Stimulated activated naive CD8-positive, alpha-beta T cell treated with anti-CD3 and anti-CD28 coated beads, Interleukin-15, amount 100 ng/mL, for 72 hours (primary cell): ENCODE data around the gene TBCD.
"Not testable (repeated sequence)": the region's sequence is repeated elsewhere in the genome, so short reads cannot be mapped to it uniquely, and the experiment has no call there.

Experiments used
- ATAC-seq: fragments of 150-1000 bp; cut with Tn5 transposase; 2 replicates; pipeline ENCODE4 v1.10.0; 2021; ENCODE audit warnings: mild to moderate bottlenecking, moderate library complexity
- DNase-seq, 2 donors: peaks; one replicate each; pipeline ENCODE4 v3.0.0; 2021 to 2022
- H3K27ac Mint-ChIP-seq, 2 donors: one replicate each; pipeline ENCODE4 v1.8.0; 2022; ENCODE audit warnings: mild to moderate bottlenecking in 2 of 2, mixed read lengths in 2 of 2, moderate library complexity in 2 of 2
- H3K27me3 Mint-ChIP-seq: one replicate; pipeline ENCODE4 v1.8.0; 2022; ENCODE audit warnings: mixed read lengths
- H3K4me1 Mint-ChIP-seq: one replicate; pipeline ENCODE4 v1.8.0; 2022; ENCODE audit warnings: mild to moderate bottlenecking, mixed read lengths
- H3K4me3 Mint-ChIP-seq, 2 donors: one replicate each; pipeline ENCODE4 v1.8.0; 2022; ENCODE audit warnings: mild to moderate bottlenecking in 2 of 2, mixed read lengths in 2 of 2, moderate library complexity in 1 of 2
- H3K9me3 Mint-ChIP-seq, 2 donors: one replicate each; pipeline ENCODE4 v1.8.0; 2022; ENCODE audit warnings: mixed read lengths in 2 of 2

TBCD gene

GRCh38 chr17:82963104-82963950 is 211.5 kb downstream of the TBCD start:
- Mint-ChIP-seq H3K9me3 (no peaks in the 10 kb centered on the region), H3K27me3 (no peaks in the 10 kb centered on the region), H3K4me3 (no peak overlapping the region), H3K4me1 (peaks cover 9% of the 10 kb centered on the region), H3K27ac (peak overlapping the region in 1 of 2 donors; percentile 59)
- DNase-seq (peak; percentile 29 to 49), ATAC-seq (peak; percentile 81)

- not testable (repeated sequence) for H3K9me3 Mint-ChIP-seq, H3K4me1 Mint-ChIP-seq, H3K4me3 Mint-ChIP-seq, ATAC-seq, H3K27ac Mint-ChIP-seq, H3K27me3 Mint-ChIP-seq
- DNase-seq, result peak in 1 of 2 donors; percentile 7
Observed at GRCh38 chr17:82964451-82964850, 212.6 kb downstream of the TBCD start.

GRCh38 chr17:82964851-82965341 is 213.0 kb downstream of the TBCD start:
- peak in 1 of 2 donors; percentile 7 for DNase-seq
- Mint-ChIP-seq H3K27ac (no peak overlapping the region), H3K4me3 (no peak overlapping the region), H3K9me3 (no peaks in the 10 kb centered on the region), H3K4me1 (peaks cover 9% of the 10 kb centered on the region), H3K27me3 (no peaks in the 10 kb centered on the region)
- ATAC-seq, result no peak

GRCh38 chr17:82965371-82965770 is 213.5 kb downstream of the TBCD start:
- Mint-ChIP-seq H3K9me3 (no peaks in the 10 kb centered on the region), H3K27ac (no peak overlapping the region), H3K4me3 (no peak overlapping the region), H3K4me1 (peaks cover 9% of the 10 kb centered on the region), H3K27me3 (no peaks in the 10 kb centered on the region)
- DNase-seq (no peak), ATAC-seq (no peak)

GRCh38 chr17:82966415-82966814 is 214.6 kb downstream of the TBCD start:
- Mint-ChIP-seq H3K4me3 (no peak overlapping the region), H3K4me1 (peaks cover 18% of the 10 kb centered on the region), H3K9me3 (no peaks in the 10 kb centered on the region), H3K27ac (no peak overlapping the region), H3K27me3 (no peaks in the 10 kb centered on the region)
- ATAC-seq, result no peak
- no peak for DNase-seq

GRCh38 chr17:82967268-82968032 is 215.6 kb downstream of the TBCD start:
- Mint-ChIP-seq H3K4me3 (no peak overlapping the region), H3K27me3 (no peaks in the 10 kb centered on the region), H3K4me1 (peaks cover 18% of the 10 kb centered on the region), H3K9me3 (no peaks in the 10 kb centered on the region), H3K27ac (no peak overlapping the region)
- ATAC-seq (no peak), DNase-seq (no peak)

GRCh38 chr17:82968033-82968841 is 216.4 kb downstream of the TBCD start:
- H3K4me3 Mint-ChIP-seq, DNase-seq, H3K9me3 Mint-ChIP-seq, H3K27ac Mint-ChIP-seq, H3K27me3 Mint-ChIP-seq, ATAC-seq: not testable (repeated sequence)
- peaks cover 15% of the 10 kb centered on the region for H3K4me1 Mint-ChIP-seq

GRCh38 chr17:82970067-82970466 is 218.2 kb downstream of the TBCD start:
- peak; percentile 21 for ATAC-seq
- Mint-ChIP-seq H3K4me3 (no peak overlapping the region), H3K27me3 (no peaks in the 10 kb centered on the region), H3K4me1 (peaks cover 9% of the 10 kb centered on the region), H3K27ac (no peak overlapping the region), H3K9me3 (no peaks in the 10 kb centered on the region)
- DNase-seq, result no peak

GRCh38 chr17:82970818-82971590 is 219.1 kb downstream of the TBCD start:
- peaks cover 9% of the 10 kb centered on the region for H3K4me1 Mint-ChIP-seq
- DNase-seq (no peak), ATAC-seq (no peak)
- H3K27ac Mint-ChIP-seq, result peak overlapping the region in 1 of 2 donors; percentile 69
- H3K9me3 Mint-ChIP-seq, result no peaks in the 10 kb centered on the region
- no peak overlapping the region for H3K4me3 Mint-ChIP-seq
- H3K27me3 Mint-ChIP-seq, result no peaks in the 10 kb centered on the region

- Mint-ChIP-seq H3K4me1 (peaks cover 12% of the 10 kb centered on the region), H3K9me3 (no peaks in the 10 kb centered on the region), H3K27me3 (no peaks in the 10 kb centered on the region), H3K27ac (no peak overlapping the region), H3K4me3 (no peak overlapping the region)
- DNase-seq, result no peak
- ATAC-seq, result no peak
Observed at GRCh38 chr17:82972836-82973372, 221.0 kb downstream of the TBCD start.

GRCh38 chr17:82973456-82974135 is 221.7 kb downstream of the TBCD start:
- Mint-ChIP-seq H3K27ac (no peak overlapping the region), H3K27me3 (no peaks in the 10 kb centered on the region), H3K4me3 (no peak overlapping the region), H3K4me1 (peaks cover 19% of the 10 kb centered on the region), H3K9me3 (no peaks in the 10 kb centered on the region)
- DNase-seq (no peak), ATAC-seq (no peak)

- Mint-ChIP-seq H3K4me1 (peaks cover 27% of the 10 kb centered on the region), H3K9me3 (no peaks in the 10 kb centered on the region), H3K4me3 (no peak overlapping the region), H3K27ac (no peak overlapping the region), H3K27me3 (no peaks in the 10 kb centered on the region)
- DNase-seq, result no peak
- ATAC-seq, result no peak
Observed at GRCh38 chr17:82974136-82974952, 222.5 kb downstream of the TBCD start.

- Mint-ChIP-seq H3K4me3 (no peak overlapping the region), H3K27ac (no peak overlapping the region), H3K27me3 (no peaks in the 10 kb centered on the region), H3K4me1 (peaks cover 19% of the 10 kb centered on the region), H3K9me3 (no peaks in the 10 kb centered on the region)
- DNase-seq, result no peak
- ATAC-seq, result no peak
Observed at GRCh38 chr17:82976982-82977488, 225.2 kb downstream of the TBCD start.
